T-helper 1 cell (primary cell): ENCODE data around the gene AKNAD1.
A peak's percentile ranks its signal among the peaks of the same experiment; 100 is the strongest.

ENCODE experiments used
- DNase-seq, 5 donors: peaks; one replicate each; pipeline ENCODE4 v3.0.0-alpha.2; 2012 to 2020

The AKNAD1 gene

DNA sequence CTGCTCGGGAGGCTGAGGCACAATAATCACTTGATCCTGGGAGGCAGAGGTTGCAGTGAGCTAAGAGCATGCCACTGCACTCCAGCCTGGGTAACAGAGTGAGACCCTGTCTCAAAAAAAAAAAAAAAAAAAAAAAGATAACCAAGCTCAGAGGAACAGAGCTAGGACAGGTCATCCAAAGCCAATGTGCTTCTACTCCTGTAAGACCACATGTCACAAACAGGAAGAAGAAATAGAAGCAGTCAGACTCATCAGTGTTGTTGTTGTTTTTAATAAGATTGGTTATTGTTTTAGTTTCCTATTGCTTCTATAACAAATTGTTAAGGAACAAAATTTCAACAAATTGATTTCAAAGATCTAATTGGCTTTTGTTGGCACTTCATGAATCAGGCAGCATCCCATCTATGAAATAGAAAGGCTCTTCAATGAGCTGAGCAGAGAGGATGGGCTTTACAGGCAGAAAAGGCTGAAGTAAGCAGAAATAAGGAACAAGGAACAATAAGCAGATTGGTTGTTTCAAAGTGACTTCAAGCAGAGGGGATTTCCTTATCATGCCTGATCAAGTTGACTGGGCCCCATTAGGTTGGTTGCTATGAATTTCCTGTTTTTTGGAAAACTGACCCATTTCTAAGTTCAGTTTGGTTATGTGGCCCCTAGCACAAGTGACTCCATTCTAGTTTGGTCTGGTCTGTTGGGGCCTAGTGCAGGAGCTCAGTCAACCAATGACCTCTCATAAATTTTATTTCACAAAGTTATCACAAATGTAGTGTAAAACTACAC lies 6.0 kb upstream of the AKNAD1 start:
- DNase-seq = no peak

DNA sequence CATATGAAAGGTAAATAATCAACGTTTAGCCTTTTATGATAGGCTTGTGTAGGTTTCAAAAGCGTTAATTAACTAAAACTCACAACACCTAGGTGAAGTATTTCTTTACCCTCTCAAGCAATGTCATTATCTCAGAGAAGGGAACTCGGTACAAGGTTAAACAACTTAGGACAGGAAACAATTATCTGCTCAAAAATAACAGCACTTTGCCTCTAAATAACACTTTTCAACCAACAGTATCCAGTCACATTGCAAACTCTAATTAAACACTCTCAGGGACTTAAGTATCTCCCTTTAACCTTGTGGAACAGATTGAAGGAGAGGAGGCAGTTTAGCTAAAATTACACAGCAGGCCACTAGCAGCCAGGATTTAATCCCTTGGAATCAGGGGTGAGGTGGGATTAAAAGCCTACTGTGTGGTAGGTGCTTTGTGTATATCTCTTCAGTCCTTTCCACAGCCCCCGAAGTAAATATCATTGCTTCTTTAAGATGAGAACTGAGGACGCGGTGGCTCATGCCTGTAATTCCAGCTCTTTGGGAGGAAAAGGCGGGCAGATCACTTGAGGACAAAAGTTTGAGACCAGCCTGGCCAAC lies 5.2 kb upstream of the AKNAD1 start:
- no peak for DNase-seq

GRCh38 chr1:108861566-108861965 lies 4.7 kb upstream of the AKNAD1 start:
- no peak for DNase-seq

- DNase-seq = no peak
Observed at GRCh38 chr1:108860190-108860907, 3.5 kb upstream of the AKNAD1 start.

DNA sequence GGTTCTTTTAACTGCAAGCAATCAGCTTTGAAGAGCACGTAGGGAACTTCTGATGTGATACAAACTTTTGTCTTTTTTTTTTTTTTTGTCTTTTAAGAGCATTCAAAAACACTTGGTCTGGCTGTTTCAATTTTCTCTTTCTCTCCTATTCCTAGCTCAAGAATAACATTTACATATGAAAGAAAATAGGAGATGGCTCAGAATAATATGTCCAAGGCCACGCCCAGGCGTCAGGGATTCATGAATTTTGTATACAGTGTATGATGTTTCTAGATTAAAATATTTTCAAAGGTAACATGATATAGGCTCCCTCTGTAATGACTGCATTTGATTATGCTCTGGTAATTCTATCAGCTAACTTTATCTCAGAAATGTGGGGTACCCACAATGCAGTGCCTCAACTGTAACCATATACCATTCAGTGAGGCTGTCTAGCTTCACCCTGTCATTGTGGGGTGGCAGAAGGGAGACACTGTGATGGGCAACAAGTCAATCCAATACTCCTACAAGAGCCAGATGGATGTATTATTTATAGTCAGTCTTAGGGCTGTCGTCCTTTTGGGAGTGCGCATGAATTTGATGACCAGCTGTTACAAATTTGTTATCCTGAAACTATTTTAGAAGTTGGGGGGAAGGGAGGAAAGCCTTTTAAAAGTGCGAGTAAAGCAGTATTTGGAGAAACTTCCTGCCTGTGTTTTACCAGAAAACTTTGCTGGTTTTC lies 1.5 kb upstream of the AKNAD1 start:
- DNase-seq = no peak

DNA sequence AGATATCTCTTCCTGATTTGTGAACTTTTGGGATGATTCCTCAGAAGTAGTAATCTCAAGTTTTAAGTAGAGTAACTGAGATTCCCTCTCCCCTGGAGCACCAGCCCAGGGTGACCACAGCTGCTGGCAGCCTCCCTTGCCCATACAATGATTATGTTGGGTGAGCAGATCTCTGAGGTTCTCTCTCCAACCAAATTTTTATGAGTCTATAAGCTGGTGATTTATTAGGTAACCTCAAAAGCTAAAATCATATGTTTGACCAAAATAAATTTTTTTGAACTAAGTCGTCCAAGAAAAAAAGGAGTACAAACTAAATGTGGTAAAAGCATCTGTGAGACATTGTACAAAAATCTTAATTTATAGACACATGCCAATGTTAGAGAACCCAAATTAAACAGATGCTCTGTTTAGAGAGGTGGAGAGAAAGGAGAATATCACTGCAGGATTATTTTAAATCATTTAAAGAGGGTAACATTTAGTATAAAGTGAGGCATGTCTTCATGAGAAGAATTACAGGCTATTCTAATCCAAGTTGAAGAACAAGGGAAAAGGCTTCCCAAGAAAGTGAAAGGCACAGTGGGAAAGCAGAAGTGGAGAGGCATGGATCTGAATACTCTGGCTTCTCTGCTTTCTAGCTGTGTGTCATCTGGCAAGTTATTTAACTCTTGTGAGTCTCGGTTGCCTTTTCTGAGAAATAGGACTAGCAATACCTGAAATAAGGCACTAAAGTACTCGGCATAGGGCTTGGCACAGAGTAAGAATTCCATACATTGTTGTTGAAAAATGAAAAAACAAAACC lies 2.5 kb downstream of the AKNAD1 start:
- DNase-seq = no peak

DNA sequence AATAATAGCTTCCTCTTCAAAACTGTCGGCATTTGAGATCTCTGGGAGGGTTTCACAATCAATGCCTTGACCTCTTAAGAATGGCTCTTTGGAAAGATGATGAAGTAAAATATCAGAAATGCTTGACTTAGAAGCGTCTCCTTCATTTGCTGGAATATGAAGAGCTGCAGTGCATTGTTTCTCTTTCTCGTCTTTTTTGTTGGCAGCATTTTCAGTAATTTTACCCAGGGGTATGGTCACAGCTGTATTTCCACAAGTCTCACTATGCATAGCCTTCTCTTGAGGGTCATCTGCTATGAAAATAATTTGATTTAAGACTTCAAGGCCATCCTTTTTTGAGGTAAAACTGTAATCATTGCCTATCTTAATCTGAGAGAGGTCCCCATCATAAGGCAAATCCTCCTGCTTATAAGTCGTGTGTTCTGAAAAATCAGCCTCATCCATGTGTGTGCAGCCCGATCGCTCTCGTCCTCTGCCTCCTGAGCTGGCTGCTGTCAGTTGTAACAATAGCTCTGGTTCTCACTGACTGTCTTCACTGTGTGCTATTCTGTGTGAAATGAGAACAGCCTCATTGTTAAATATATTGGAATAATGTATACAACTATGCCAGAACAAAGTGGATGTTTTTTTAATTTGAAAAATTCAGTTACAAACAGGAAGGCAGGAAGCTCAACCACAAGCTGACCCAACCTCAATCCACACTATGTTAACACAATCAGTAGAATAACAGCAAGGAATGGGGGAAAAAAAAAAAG lies 4.5 kb downstream of the AKNAD1 start:
- DNase-seq = peak in 1 of 5 donors; percentile 8

GRCh38 chr1:108851567-108851966 lies 5.3 kb downstream of the AKNAD1 start:
- no peak for DNase-seq

- DNase-seq = no peak
Observed at GRCh38 chr1:108850929-108851328, 6.0 kb downstream of the AKNAD1 start.

DNA sequence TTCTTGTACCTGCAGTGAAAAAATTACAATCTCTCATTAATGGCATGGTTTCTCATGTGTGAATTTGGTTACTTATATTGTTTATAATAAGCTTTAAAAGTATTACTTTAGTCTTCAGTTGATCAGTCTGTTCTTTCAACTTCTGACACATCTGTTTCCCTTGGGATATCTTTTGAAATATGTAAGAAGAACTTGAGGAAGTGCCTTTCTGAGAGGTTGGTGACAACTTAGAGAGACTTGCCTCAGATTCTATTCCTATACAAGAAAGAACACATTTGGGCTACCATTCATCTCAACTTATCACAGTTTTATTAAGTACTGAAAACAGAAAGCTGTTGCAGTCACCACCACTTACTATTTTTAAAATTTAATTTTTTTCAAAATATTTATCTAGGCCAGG lies 8.1 kb downstream of the AKNAD1 start:
- DNase-seq = no peak

DNA sequence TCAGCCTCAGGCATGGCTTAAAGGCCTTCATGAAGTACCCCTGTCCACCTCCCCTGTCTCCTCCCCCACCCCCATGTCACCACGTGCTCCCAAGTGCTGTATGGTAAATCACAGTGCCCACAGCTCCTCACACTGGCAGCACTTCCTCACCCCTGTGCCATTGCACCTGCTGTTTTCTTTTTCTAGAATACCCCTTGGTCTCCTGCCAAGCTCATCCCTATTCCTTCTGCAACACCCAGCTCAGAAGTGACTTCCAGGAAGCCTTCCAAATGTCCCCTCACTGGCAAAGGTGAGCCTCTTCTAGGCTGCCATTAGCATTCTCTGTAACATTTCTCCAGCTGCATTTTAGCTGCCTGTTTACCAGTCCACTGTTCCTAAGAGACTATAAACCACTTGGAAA lies 9.4 kb downstream of the AKNAD1 start:
- no peak for DNase-seq

- DNase-seq = no peak
Observed at GRCh38 chr1:108845991-108846390, 10.9 kb downstream of the AKNAD1 start.

- DNase-seq = no peak
Observed at GRCh38 chr1:108845446-108845845, 11.4 kb downstream of the AKNAD1 start.

DNA sequence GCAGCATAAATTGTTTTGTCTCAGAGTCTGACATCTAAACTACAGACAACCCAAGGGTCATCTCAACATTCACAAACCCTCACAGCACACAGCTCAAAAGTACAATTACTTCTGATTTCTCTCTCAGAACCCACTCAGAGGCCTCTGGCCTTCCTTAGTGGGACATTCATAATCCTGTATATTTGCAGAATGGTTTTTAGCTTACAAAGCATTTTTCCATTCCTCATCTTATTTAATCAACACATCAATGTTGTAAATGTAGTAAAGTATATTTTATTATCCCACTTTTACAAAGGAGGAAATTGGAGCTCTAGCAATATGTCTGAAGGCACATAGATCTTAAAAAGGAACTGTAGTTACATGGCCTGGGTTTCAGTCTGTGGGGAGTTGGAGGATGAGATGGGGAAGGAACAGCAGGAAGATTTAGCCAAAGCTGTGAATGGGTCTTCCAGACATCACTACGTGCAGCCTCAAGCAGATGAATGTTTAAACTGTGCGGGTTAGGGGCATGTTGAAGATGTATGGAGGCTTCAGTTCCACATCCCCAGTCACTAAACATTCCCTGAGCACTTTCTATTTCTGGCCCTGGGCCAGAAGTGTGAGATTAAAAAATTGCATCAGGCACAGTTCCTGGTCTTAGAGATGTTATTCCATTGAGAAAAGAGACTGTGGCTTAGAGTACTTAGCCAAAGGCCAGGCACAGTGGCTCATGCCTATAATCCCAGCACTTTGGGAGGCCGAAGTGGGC lies 13.3 kb downstream of the AKNAD1 start:
- no peak for DNase-seq

DNA sequence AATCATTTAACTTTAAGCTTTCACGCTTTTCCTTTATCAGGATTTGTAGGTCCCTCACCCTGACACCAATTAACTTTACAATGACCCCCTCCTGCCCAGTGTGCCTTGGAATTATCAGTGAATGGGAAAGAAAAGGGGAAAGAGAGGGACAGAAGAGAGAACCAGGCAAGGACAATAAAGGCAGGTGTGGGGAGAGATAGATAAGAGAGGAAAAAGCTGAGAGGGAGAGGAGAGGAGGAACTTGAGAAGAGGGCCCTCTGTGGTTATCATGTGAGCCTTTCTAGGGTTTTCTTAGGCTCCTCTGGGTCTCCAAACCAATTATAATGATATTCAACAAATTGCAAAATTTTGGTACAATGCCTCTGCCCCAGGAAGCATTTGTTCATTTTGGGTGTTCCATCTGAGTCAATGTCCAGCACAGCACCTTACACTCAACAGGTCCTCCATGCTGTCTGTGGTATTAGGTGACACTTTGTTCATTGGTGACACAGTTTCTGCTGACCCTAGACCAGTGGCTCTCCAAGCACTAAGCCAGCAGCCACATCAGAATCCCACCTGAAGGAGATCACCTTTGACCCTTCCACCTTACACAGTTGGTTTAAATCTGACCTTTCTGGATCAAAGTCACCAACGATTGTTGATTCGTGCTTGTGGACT lies 14.2 kb downstream of the AKNAD1 start:
- no peak for DNase-seq

DNA sequence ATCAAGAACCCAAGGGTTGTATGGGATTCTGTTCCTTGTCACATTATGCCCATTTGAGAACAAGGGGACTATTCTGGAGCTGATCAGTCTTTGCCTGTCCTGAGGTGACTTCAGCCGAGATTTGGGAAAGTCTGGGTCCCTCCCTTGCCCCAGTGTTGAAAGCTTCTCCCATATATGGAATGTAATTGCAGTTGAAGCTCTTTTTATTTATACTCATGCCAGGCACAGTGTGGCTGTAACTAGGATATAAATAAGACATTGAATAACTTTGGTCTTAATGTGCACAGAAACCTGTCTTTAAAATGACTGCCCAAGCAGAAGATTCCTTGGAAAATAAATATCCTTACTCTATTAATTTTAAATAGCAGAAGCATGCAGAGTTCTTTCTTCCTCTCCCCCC lies 15.2 kb downstream of the AKNAD1 start:
- no peak for DNase-seq

DNA sequence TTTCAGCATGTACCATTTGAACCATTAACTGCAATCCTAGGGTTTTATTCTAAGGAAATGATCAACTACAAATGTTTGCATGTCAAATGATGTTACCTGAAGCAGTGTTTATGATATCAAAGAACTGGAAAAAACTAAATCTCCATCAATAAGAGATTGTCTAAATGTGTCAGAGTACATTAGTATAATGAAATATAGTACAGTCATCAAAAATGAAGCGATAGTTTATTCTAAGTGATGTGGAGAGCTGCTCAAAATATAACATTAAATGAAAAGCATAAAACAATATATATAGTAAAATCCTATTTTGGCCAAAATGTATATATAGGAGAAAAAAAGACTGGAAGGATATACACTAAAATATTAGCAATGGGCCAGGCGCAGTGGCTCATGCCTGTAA lies 24.0 kb downstream of the AKNAD1 start:
- no peak for DNase-seq

- DNase-seq = no peak
Observed at GRCh38 chr1:108831225-108831624, 25.7 kb downstream of the AKNAD1 start.

DNA sequence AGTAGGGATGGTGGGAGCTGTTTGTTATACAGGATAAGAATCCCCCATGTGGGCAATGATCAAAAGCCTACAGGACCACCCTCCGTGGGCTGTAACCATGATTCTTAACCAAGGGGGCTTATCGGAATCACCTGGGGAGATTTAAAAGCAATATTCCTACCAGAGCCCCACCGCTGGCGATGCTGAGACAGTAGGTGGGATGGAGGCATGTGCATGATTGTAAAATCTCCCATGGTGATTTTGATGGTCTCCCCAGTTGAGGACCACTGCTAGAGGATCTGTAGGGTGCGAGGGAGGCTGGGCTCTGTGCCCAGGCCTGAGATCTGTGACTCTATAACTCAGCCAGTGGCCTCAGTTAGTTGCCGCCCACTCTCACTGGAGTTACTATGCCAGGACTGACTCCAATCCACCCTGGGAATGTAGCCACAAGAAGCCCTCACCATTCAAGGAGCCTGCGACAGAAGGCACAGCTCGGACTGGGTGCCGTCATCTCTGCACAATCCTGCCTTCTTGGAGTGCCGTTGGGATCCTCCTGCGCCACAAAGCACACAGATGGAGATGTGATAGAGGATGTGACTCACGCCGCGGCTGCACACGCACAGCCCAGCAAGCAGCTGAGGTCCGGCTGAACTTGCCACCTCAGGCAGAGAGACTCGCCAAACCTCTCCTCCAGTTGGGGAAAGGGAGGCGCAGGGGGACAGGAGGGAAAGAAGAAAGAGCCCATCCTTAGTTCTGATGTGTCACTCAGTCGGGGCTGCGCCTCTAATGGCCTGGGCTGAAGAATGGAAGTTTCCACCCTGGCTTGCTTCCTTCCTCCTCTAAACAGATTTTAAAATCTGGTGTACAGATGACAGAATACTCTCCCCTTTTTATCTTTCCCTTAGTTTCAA lies 26.5 kb downstream of the AKNAD1 start:
- DNase-seq = no peak
